Activated naive CD4-positive, alpha-beta T cell treated with anti-CD3 and anti-CD28 coated beads, Interleukin-2, amount 10 ng/mL, durations not matched to agents 7 days and 5 days (primary cell): ENCODE measurements around the gene ARID3A.
A peak's percentile ranks its signal among the peaks of the same experiment; 100 is the strongest.

Experiments used
- CTCF ChIA-PET: fragments of 350-600 bp; sonication (Branson Sonifier 250); formaldehyde crosslinking; loops from one replicate; lab custom pipeline; 2021; ENCODE audit warnings: antibody characterized with exemption; lab: Charles Lee
- DNase-seq: peaks from one replicate; pipeline ENCODE4 v3.0.0-alpha.2; 2020
- H3K27ac Mint-ChIP-seq: one replicate; pipeline ENCODE4 v1.8.0; 2021; ENCODE audit warnings: mild to moderate bottlenecking, moderate library complexity, mixed read lengths
- H3K27me3 Mint-ChIP-seq: one replicate; pipeline ENCODE4 v1.8.0; 2021; ENCODE audit warnings: mild to moderate bottlenecking, mixed read lengths
- H3K36me3 Mint-ChIP-seq: one replicate; pipeline ENCODE4 v1.8.0; 2021; ENCODE audit warnings: mixed read lengths
- H3K4me1 Mint-ChIP-seq: one replicate; pipeline ENCODE4 v1.8.0; 2021; ENCODE audit warnings: mixed read lengths
- H3K4me3 Mint-ChIP-seq: one replicate; pipeline ENCODE4 v1.8.0; 2021; ENCODE audit warnings: mild to moderate bottlenecking, moderate library complexity, mixed read lengths
- H3K9me3 Mint-ChIP-seq: one replicate; pipeline ENCODE4 v1.8.0; 2021; ENCODE audit warnings: mixed read lengths

The ARID3A gene

DNA sequence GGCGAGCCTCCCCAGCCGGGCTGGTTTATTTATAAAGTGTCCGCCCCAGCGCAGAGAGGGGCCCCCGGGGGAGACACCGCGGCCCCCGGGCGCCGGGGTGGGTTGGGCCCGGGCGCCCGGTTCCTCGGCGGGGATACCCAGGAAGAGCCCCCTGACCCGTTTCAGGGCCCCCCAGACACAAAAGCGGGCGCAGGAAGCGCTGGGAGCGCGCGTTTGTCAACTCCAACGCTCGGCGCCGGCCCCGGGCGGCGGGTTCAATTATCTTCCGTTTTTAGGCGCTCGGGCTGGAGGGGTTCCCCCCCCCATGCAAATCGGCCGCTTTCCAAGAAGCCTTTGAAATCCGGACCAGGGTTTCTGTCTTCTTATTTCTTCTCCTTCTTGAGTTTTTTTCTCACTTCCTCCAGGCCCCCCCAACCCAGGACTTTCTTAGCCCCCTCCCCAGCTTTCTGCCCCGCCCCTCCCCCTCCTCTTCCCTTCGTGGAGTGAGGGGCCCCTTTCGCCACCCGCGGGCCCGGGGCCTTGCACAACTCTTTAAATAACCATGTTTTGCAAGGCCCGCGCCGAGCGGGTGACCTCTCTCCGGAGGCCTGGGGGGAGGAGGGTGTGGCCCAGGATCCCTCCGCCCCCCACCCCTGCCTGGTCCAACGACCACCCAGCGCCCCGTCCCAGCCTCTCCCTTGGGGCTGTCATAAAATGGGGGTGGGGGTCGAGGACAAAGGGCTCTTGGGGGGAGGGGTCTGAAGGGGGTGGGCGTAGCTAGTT lies 935 bp downstream of the ARID3A start:
- peaks cover 7% of the 10 kb centered on the region for H3K36me3 Mint-ChIP-seq
- H3K9me3 Mint-ChIP-seq = no peaks in the 10 kb centered on the region
- peak overlapping the region; percentile 82 for H3K4me3 Mint-ChIP-seq
- DNase-seq = peak; percentile 68
- CTCF ChIA-PET = no interaction called here
- H3K27ac Mint-ChIP-seq = peak overlapping the region; percentile 83
- H3K4me1 Mint-ChIP-seq = peaks cover 27% of the 10 kb centered on the region
- H3K27me3 Mint-ChIP-seq = peaks cover 8% of the 10 kb centered on the region

DNA sequence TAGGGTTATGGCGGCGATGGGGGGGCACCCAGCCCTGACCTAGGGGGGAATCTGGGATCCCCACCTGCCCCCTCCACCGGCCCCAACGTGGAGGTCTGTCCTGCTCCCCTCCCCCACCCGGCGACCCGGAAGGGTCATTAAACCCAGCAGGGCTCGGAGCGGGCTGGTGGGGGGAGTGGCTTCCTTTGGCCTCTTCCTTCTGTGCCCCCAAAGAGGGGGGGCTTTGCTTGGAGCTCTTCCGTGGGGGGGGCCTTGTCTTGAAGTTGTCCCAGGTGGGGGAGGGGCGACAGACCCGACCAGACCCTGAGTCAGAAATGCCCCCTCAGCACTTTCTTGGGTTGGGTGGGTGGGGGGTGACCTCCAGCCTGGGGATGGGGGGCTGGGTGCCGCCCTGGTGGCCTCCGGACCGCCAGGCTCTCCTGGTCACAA lies 1.5 kb downstream of the ARID3A start:
- CTCF ChIA-PET = interaction anchor here (0.5 kb wide), 1 partner anchor 35 kb away, joined by 3 read pairs; no protein-coding TSS in a partner anchor
- Mint-ChIP-seq H3K27ac (no peak overlapping the region), H3K9me3 (no peaks in the 10 kb centered on the region), H3K4me1 (peaks cover 29% of the 10 kb centered on the region), H3K27me3 (peaks cover 7% of the 10 kb centered on the region), H3K4me3 (peak overlapping the region; percentile 50), H3K36me3 (peaks cover 11% of the 10 kb centered on the region)
- no peak for DNase-seq

DNA sequence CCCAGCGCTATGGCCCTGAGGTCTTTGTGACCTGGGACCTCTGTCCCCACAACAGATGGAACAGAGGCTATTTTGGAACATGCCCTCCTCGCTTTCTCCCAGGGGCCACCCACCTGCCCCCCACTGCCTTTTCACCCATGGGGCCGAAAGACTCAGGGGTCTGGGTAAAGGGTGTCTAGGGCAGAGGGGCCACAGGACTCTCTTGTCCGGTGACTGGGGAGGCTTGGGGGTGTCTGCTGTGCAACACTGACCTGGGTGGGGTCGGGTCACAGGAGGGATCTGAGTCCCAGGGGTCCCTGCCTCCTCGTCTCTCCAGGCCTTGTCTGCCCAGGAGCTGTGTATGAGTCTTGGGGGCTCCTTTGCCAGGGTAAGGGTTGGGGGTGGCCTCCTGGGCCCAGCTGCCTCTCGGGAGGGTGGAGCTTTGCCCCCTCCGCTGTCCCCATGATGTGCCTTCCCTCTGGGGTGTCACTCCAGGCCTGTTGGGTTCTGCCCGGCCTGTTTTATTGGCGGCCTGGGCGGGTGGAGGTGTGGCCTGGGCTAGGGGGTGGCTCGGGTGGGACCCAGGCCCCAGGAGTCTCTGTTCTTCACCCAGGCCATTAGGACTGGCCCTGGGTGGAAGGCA lies 2.1 kb downstream of the ARID3A start:
- H3K4me3 Mint-ChIP-seq = peak overlapping the region; percentile 50
- peaks cover 13% of the 10 kb centered on the region for H3K36me3 Mint-ChIP-seq
- H3K9me3 Mint-ChIP-seq = no peaks in the 10 kb centered on the region
- DNase-seq = no peak
- CTCF ChIA-PET = interaction anchor here (0.5 kb wide), 1 partner anchor 34 kb away, joined by 3 read pairs; no protein-coding TSS in a partner anchor
- H3K27me3 Mint-ChIP-seq = peaks cover 10% of the 10 kb centered on the region
- H3K4me1 Mint-ChIP-seq = peaks cover 33% of the 10 kb centered on the region
- peak overlapping the region; percentile 24 for H3K27ac Mint-ChIP-seq

DNA sequence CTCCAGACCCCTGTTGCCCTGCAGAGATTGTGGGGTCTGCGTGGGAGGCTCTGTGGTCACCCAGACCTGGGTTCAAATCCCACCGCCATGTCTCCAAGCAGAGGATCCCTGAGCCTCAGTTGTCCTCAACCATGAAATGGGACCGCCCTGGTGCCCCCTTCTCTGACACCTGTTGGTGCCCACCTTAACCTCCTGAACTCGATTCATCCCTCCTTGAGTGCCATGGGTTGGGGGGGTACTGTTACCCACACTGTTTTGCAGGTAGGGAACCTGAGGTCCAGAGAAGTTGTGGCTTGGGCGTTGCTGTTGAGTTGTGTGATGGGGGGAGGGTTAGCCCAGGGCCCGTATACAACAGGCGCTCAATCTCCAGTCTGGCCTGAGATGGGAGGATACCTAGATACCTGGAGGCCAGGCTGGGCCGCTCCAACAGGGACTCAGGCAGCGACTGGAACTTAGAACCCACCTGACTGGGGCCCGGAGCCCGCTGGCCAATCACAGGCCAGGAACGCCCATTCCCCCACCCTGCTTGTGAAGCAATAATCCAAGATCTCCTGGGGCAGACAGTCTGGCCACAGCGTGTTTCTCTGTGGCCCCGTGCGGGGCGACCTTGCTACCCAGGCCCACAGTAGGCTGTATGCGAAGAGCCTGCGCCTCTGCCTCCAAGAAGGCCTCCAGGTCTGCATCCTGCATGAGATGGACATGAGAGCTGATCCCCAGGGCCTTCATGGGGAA lies 2.8 kb downstream of the ARID3A start:
- Mint-ChIP-seq H3K36me3 (peaks cover 13% of the 10 kb centered on the region), H3K27me3 (peaks cover 5% of the 10 kb centered on the region), H3K9me3 (no peaks in the 10 kb centered on the region), H3K4me1 (peaks cover 32% of the 10 kb centered on the region), H3K27ac (peak overlapping the region; percentile 71), H3K4me3 (peak overlapping the region; percentile 51)
- CTCF ChIA-PET = no interaction called here
- DNase-seq = no peak

DNA sequence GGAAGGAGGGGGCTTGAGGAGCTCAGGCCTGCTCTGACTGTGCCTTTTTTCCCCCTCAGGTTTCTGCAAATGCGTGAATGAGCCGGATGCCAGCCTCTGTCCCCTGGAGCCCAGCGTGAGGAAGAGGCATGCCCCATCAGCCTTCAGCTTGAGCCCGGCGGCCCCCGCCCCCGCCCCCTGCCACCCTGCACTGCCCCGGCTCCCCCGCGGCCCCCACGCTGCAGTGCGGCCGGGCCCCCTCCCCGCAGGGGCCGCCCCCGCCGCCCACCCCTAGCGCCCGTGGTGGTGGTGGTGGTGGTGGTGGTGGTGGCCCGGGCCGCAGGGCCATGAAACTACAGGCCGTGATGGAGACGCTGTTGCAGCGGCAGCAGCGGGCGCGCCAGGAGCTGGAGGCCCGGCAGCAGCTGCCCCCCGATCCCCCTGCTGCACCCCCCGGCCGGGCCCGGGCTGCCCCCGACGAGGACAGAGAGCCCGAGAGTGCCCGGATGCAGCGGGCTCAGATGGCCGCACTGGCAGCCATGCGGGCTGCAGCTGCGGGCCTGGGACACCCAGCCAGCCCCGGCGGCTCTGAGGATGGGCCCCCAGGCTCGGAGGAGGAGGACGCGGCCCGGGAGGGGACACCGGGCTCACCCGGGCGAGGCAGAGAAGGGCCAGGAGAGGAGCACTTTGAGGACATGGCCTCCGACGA lies 3.5 kb downstream of the ARID3A start:
- Mint-ChIP-seq H3K4me1 (peaks cover 30% of the 10 kb centered on the region), H3K27ac (no peak overlapping the region), H3K36me3 (peaks cover 14% of the 10 kb centered on the region), H3K4me3 (no peak overlapping the region), H3K27me3 (peaks cover 4% of the 10 kb centered on the region), H3K9me3 (no peaks in the 10 kb centered on the region)
- CTCF ChIA-PET = no interaction called here
- no peak for DNase-seq

GRCh38 chr19:929891-930258 lies 4.0 kb downstream of the ARID3A start:
- CTCF ChIA-PET = interaction anchor here (0.7 kb wide), 1 partner anchor 53 kb away, joined by 3 read pairs; no protein-coding TSS in a partner anchor
- Mint-ChIP-seq H3K4me1 (peaks cover 28% of the 10 kb centered on the region), H3K27ac (peak overlapping the region; percentile 42), H3K36me3 (peaks cover 14% of the 10 kb centered on the region), H3K9me3 (no peaks in the 10 kb centered on the region), H3K4me3 (no peak overlapping the region), H3K27me3 (peaks cover 4% of the 10 kb centered on the region)
- no peak for DNase-seq

GRCh38 chr19:931860-932647 lies 6.2 kb downstream of the ARID3A start:
- peak overlapping the region; percentile 21 for H3K4me3 Mint-ChIP-seq
- peaks cover 4% of the 10 kb centered on the region for H3K27me3 Mint-ChIP-seq
- H3K4me1 Mint-ChIP-seq = peaks cover 30% of the 10 kb centered on the region
- H3K27ac Mint-ChIP-seq = no peak overlapping the region
- peaks cover 20% of the 10 kb centered on the region for H3K36me3 Mint-ChIP-seq
- CTCF ChIA-PET = interaction anchor here (1.0 kb wide), 1 partner anchor 50 kb away, joined by 3 read pairs; no protein-coding TSS in a partner anchor
- no peak for DNase-seq
- no peaks in the 10 kb centered on the region for H3K9me3 Mint-ChIP-seq

DNA sequence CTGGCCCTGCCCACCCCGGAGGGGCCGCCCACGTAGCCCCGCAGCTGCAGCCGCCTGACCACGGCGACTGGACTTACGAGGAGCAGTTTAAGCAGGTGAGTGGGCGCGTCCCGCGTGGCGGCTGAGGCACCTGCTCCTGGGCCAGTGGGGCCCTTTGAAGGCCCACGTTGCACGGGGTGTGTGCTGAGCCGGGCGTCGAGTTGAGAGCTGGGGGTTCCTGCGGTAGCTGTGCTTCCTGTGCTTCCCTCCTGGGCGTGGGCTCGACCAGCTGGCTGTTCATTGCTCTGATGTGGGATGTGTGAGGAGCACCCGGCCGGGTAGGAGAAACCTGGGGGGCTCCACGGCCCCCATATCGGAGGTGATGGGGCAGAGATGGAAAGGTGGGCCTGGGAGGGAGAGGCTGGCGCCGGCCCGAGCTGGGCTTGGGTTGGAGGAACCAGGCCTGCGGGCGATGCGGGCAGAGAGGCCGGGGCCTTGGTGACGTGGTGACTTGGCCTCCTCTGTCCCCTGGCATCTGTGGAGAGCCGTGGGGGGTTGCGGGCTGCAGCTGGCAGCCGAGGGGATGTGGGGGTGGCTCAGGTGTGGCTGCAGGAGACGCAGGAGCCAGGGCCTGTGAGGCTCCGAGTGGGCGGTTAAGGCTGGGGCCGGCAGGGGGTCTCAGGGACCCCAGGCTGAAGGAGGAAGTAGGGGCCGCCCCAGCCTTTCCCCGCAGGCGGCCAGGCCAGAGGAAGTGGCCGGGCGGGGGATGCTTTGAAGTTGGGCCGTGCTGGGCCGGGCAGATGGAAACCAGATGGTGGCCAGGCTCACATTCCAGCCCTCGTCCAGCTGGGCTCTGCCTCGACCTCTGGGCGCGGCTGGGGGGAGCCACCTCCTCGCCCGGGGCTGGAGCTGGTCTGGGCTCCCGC lies 7.1 kb downstream of the ARID3A start:
- DNase-seq = peak; percentile 73
- CTCF ChIA-PET = interaction anchor here (1.0 kb wide), 1 partner anchor 49 kb away, joined by 3 read pairs; no protein-coding TSS in a partner anchor
- peak overlapping the region; percentile 79 for H3K27ac Mint-ChIP-seq
- peaks cover 4% of the 10 kb centered on the region for H3K27me3 Mint-ChIP-seq
- H3K4me3 Mint-ChIP-seq = peak overlapping the region; percentile 61
- peaks cover 3% of the 10 kb centered on the region for H3K9me3 Mint-ChIP-seq
- peaks cover 33% of the 10 kb centered on the region for H3K4me1 Mint-ChIP-seq
- peaks cover 25% of the 10 kb centered on the region for H3K36me3 Mint-ChIP-seq

DNA sequence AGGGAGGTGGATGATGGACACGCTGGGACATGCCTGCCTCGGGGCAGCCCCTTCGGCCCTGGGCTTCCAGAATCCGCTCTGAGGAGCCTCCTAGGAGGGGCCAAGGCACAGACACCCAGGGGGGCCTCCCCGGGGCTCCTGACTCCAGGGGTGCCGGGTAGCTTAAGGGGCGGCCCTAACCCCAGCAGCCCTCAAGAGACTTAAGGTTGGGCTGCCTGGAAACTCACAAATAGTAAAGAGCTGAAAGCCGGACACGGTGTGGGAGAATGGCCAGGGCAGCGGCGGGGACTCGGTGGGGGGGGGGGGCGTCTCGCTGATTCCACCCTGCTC lies 7.7 kb downstream of the ARID3A start:
- Mint-ChIP-seq H3K4me1 (peaks cover 37% of the 10 kb centered on the region), H3K4me3 (no peak overlapping the region), H3K9me3 (peaks cover 3% of the 10 kb centered on the region), H3K36me3 (peaks cover 28% of the 10 kb centered on the region), H3K27me3 (peaks cover 4% of the 10 kb centered on the region), H3K27ac (no peak overlapping the region)
- no peak for DNase-seq
- CTCF ChIA-PET = no interaction called here

GRCh38 chr19:934197-934840 lies 8.5 kb downstream of the ARID3A start:
- Mint-ChIP-seq H3K36me3 (peaks cover 28% of the 10 kb centered on the region), H3K4me3 (no peak overlapping the region), H3K27ac (no peak overlapping the region), H3K9me3 (peaks cover 3% of the 10 kb centered on the region), H3K4me1 (peaks cover 37% of the 10 kb centered on the region), H3K27me3 (peaks cover 5% of the 10 kb centered on the region)
- no peak for DNase-seq
- CTCF ChIA-PET = interaction anchor here (0.7 to 1.3 kb wide), 2 partner anchors 11 to 50 kb away, joined by 3 to 4 read pairs; partner anchors contain the start of gene WDR18

- Mint-ChIP-seq H3K9me3 (peaks cover 3% of the 10 kb centered on the region), H3K27me3 (peaks cover 11% of the 10 kb centered on the region), H3K27ac (no peak overlapping the region), H3K4me1 (peaks cover 41% of the 10 kb centered on the region), H3K36me3 (peaks cover 32% of the 10 kb centered on the region), H3K4me3 (no peak overlapping the region)
- DNase-seq = no peak
- CTCF ChIA-PET = interaction anchor here (0.7 to 1.3 kb wide), 2 partner anchors 11 to 49 kb away, joined by 3 to 4 read pairs; partner anchors contain the start of gene WDR18
These were observed 9.1 kb downstream of the ARID3A start for GRCh38 chr19:934865-935479.

GRCh38 chr19:936175-936546 lies 10.3 kb downstream of the ARID3A start:
- Mint-ChIP-seq H3K4me1 (peaks cover 42% of the 10 kb centered on the region), H3K27me3 (peaks cover 15% of the 10 kb centered on the region), H3K36me3 (peaks cover 33% of the 10 kb centered on the region), H3K9me3 (peaks cover 3% of the 10 kb centered on the region), H3K4me3 (no peak overlapping the region), H3K27ac (no peak overlapping the region)
- CTCF ChIA-PET = no interaction called here
- no peak for DNase-seq
